ENCODE measurements around the gene PCTP.

DNA sequence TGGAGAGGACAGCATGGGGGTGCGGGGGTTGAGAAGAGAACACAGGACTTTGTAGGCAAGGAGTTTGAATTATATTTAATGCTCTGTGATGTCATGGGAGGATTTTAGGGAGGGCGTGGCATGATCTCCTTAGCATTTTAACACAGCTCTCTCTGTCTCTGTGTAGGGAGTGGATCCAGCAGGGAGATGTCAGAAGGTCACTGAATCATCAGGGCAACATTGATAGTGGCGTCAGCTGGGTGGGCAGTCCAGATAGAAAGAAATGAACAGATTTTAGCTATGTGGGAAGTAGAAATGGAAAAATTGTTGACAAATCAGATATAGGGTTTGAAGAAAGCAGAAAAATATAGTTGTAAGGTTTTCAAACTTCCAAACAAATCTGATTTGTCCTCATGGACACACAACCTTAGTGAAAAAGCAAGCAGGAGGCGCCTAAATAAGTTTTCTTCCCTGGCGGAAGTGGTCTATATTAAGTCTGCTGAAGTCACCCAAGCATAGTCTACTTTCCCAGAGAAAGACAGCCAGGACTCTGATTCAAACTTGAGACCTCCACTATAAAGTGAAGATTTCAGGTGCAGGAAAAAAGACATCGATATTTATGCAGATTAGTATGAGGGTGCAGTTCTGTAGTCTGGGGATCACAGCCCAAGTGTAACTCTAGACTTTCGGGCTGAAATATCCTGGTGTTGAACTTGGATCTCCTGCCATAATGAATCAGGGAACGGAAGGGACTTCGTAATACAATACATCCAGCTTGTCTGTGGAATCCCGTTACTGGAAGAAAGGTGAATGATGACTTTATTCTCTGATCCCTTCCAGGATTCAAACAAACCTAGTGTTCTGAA is 10.1 kb upstream of the PCTP start:
- TF ChIP-seq, protein P1, sequence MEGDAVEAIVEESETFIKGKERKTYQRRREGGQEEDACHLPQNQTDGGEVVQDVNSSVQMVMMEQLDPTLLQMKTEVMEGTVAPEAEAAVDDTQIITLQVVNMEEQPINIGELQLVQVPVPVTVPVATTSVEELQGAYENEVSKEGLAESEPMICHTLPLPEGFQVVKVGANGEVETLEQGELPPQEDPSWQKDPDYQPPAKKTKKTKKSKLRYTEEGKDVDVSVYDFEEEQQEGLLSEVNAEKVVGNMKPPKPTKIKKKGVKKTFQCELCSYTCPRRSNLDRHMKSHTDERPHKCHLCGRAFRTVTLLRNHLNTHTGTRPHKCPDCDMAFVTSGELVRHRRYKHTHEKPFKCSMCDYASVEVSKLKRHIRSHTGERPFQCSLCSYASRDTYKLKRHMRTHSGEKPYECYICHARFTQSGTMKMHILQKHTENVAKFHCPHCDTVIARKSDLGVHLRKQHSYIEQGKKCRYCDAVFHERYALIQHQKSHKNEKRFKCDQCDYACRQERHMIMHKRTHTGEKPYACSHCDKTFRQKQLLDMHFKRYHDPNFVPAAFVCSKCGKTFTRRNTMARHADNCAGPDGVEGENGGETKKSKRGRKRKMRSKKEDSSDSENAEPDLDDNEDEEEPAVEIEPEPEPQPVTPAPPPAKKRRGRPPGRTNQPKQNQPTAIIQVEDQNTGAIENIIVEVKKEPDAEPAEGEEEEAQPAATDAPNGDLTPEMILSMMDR (IDR thresholded peaks at IDR 0.05 in 4 of 5, conservative IDR thresholded peaks at IDR 0.05 in 1 of 5), result no peak
- no peak for TF ChIP-seq POLR2A (IDR thresholded peaks at IDR 0.05)

Measured in gastrocnemius medialis (tissue), 4 donors.